OCI-LY7 (cell line): ENCODE results near the gene ATAD3B. TPM values are rescaled to one million over a fixed set of nuclear protein-coding genes. Genes with fewer than 3 reads are reported as not detected.
"Not testable (repeated sequence)": the region's sequence is repeated elsewhere in the genome, so short reads cannot be mapped to it uniquely, and the experiment has no call there.

Experiments used
- BruUV-seq: library from RNA; stranded (reverse); fragments of 400-500 nt; replicated peaks from 2 replicates; lab custom pipeline; 2021; lab: Mats Ljungman, UMichigan
- CTCF ChIA-PET: fragments of 300-600 bp; sonication (Branson Sonifier 250); formaldehyde crosslinking; loops from one replicate; lab custom pipeline; 2022; ENCODE audit warnings: antibody characterized with exemption; ENCODE audit not compliant: unreplicated experiment; lab: Charles Lee
- POLR2A ChIA-PET: fragments of 300-600 bp; sonication (Branson Sonifier 250); formaldehyde crosslinking; loops from one replicate; lab custom pipeline; 2022; ENCODE audit warnings: antibody characterized with exemption; lab: Charles Lee
- DNase-seq: peaks from one replicate; pipeline ENCODE4 v3.0.0-alpha.2; 2015; ENCODE audit warnings: low spot score
- H2AFZ ChIP-seq: fragments of 200-600 bp; sonication (generic), shearing (Covaris generic); 2 replicates; pipeline ENCODE4 v1.6.1; 2014; ENCODE audit warnings: mild to moderate bottlenecking, antibody characterized with exemption, low read length, moderate library complexity
- H3K27ac ChIP-seq: fragments of 200-600 bp; sonication (generic); 2 replicates; pipeline ENCODE4 v1.5.1; 2014; ENCODE audit warnings: mixed run types, low read depth, mild to moderate bottlenecking, moderate library complexity, low read length, inconsistent platforms; ENCODE audit not compliant: poor library complexity, severe bottlenecking
- H3K36me3 ChIP-seq: fragments of 200-600 bp; sonication (generic); 2 replicates; pipeline ENCODE4 v1.6.1; 2014; ENCODE audit warnings: mild to moderate bottlenecking, antibody characterized with exemption, low read length, moderate library complexity, mixed read lengths; ENCODE audit not compliant: insufficient read depth
- H3K4me1 ChIP-seq: fragments of 200-600 bp; sonication (generic); 2 replicates; pipeline ENCODE4 v1.5.1; 2014; ENCODE audit warnings: mild to moderate bottlenecking, low read length; ENCODE audit not compliant: insufficient read depth, poor library complexity, severe bottlenecking
- H3K4me2 ChIP-seq: fragments of 200-600 bp; sonication (generic); 2 replicates; pipeline ENCODE4 v1.6.1; 2014; ENCODE audit warnings: mild to moderate bottlenecking, low read length
- H3K4me3 ChIP-seq: fragments of 200-600 bp; sonication (generic); 2 replicates; pipeline ENCODE4 v1.5.1; 2014; ENCODE audit warnings: mild to moderate bottlenecking, low read depth, low read length; ENCODE audit not compliant: poor library complexity, severe bottlenecking
- H3K79me2 ChIP-seq: fragments of 200-600 bp; sonication (generic); 2 replicates; pipeline ENCODE4 v1.6.1; 2016; ENCODE audit warnings: low read depth, mild to moderate bottlenecking, low read length, moderate library complexity, mixed read lengths; ENCODE audit not compliant: insufficient read depth
- H3K9me2 ChIP-seq: fragments of 200-600 bp; sonication (generic); 2 replicates; pipeline ENCODE4 v1.6.1; 2016; ENCODE audit warnings: mild to moderate bottlenecking, low read length, mixed read lengths; ENCODE audit not compliant: insufficient read depth
- H3K9me3 ChIP-seq: fragments of 200-600 bp; sonication (generic); 2 replicates; pipeline ENCODE4 v1.6.1; 2014; ENCODE audit warnings: mild to moderate bottlenecking, mixed run types, low read length, mixed read lengths
- H4K20me1 ChIP-seq: fragments of 200-600 bp; sonication (generic); 2 replicates; pipeline ENCODE4 v1.6.1; 2014; ENCODE audit warnings: mild to moderate bottlenecking, antibody characterized with exemption, low read length, moderate library complexity, mixed read lengths; ENCODE audit not compliant: insufficient read depth
- EZH2phosphoT487 ChIP-seq: fragments of 200-600 bp; sonication (generic); IDR thresholded peaks from 2 replicates; pipeline ENCODE4 v1.6.1; 2018; ENCODE audit warnings: low read depth, borderline replicate concordance, mild to moderate bottlenecking, mixed run types, antibody characterized with exemption, low read length, moderate library complexity, mixed read lengths
- intact Hi-C: fragments of 100-400 bp; cut with micrococcal nuclease; formaldehyde crosslinking; loops from one replicate; pipeline ENCODE4 v1.10.0; 2022; ENCODE audit not compliant: unreplicated experiment
- total RNA-seq, 2 experiments: library from RNA; depleted of rRNA in 1 of 2; stranded (reverse); fragments of >200 nt in 1 of 2; shearing (Covaris generic) in 1 of 2; gene quantifications; 2 replicates each; pipeline ENCODE4 v1.2.3, GENCODE V29; 2014 to 2022
- TF ChIP-seq, protein P1 (sequence below): fragments of 200-600 bp; sonication (generic); conservative IDR thresholded peaks from 2 replicates; pipeline ENCODE4 v1.5.1; 2014; ENCODE audit warnings: mild to moderate bottlenecking, antibody characterized with exemption, low read length, moderate library complexity, mixed read lengths

ATAD3B gene
- total RNA-seq, 2 experiments from 2014 or later: 54.9 to 62.4 TPM

GRCh38 chr1:1427106-1427819 is 44.3 kb upstream of the ATAD3B start:
- TF ChIP-seq, protein P1, sequence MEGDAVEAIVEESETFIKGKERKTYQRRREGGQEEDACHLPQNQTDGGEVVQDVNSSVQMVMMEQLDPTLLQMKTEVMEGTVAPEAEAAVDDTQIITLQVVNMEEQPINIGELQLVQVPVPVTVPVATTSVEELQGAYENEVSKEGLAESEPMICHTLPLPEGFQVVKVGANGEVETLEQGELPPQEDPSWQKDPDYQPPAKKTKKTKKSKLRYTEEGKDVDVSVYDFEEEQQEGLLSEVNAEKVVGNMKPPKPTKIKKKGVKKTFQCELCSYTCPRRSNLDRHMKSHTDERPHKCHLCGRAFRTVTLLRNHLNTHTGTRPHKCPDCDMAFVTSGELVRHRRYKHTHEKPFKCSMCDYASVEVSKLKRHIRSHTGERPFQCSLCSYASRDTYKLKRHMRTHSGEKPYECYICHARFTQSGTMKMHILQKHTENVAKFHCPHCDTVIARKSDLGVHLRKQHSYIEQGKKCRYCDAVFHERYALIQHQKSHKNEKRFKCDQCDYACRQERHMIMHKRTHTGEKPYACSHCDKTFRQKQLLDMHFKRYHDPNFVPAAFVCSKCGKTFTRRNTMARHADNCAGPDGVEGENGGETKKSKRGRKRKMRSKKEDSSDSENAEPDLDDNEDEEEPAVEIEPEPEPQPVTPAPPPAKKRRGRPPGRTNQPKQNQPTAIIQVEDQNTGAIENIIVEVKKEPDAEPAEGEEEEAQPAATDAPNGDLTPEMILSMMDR: no peak
- no peak for TF ChIP-seq EZH2phosphoT487
- Histone ChIP-seq H3K4me2 (no peak overlapping the region), H3K79me2 (no peaks in the 10 kb centered on the region), H3K9me3 (no peaks in the 10 kb centered on the region), H3K4me3 (no peak overlapping the region), H3K36me3 (no peaks in the 10 kb centered on the region), H3K9me2 (no peaks in the 10 kb centered on the region), H3K4me1 (no peaks in the 10 kb centered on the region), H2AFZ (no peak overlapping the region), H3K27ac (no peak overlapping the region), H4K20me1 (no peaks in the 10 kb centered on the region)
- ChIA-PET CTCF (no interaction called here), POLR2A (no interaction called here)
- BruUV-seq: no TSS peak
- intact Hi-C loops: no loop called here
- no peak for DNase-seq

DNA sequence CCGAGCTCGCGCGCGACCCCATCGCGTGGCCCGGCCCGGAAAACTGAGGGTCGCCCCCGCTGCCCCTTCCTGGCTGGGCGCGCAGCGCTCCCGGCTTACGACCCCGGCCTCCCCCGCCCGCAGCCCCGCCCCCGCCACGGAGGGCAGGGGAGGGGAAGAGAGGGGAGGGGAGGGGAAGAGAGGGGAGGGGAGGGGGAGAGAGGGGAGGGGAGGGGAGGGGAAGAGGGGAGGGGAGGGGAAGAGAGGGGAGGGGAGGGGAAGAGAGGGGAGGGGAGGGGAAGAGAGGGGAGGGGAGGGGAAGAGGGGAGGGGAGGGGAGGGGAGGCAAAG is 43.8 kb upstream of the ATAD3B start:
- intact Hi-C loops: no loop called here
- H3K4me3 ChIP-seq: no peak overlapping the region
- no peaks in the 10 kb centered on the region for H3K4me1 ChIP-seq
- H4K20me1 ChIP-seq: no peaks in the 10 kb centered on the region
- H3K4me2 ChIP-seq: no peak overlapping the region
- no peaks in the 10 kb centered on the region for H3K9me2 ChIP-seq
- BruUV-seq: no TSS peak
- TF ChIP-seq, protein P1: no peak
- no peak for TF ChIP-seq EZH2phosphoT487
- ChIA-PET POLR2A (no interaction called here), CTCF (no interaction called here)
- H2AFZ ChIP-seq: no peak overlapping the region
- no peaks in the 10 kb centered on the region for H3K36me3 ChIP-seq
- no peak overlapping the region for H3K27ac ChIP-seq
- H3K9me3 ChIP-seq: no peaks in the 10 kb centered on the region
- no peaks in the 10 kb centered on the region for H3K79me2 ChIP-seq
- no peak for DNase-seq

GRCh38 chr1:1428174-1428573 is 43.4 kb upstream of the ATAD3B start:
- POLR2A ChIA-PET: no interaction called here
- intact Hi-C loops: no loop called here
- TF ChIP-seq, protein P1: no peak
- TF ChIP-seq EZH2phosphoT487: no peak
- no peaks in the 10 kb centered on the region for H4K20me1 ChIP-seq
- CTCF ChIA-PET: no interaction called here
- H3K36me3 ChIP-seq: no peaks in the 10 kb centered on the region
- H3K4me1 ChIP-seq: no peaks in the 10 kb centered on the region
- H3K4me2 ChIP-seq: no peak overlapping the region
- BruUV-seq: no TSS peak
- no peaks in the 10 kb centered on the region for H3K79me2 ChIP-seq
- no peak overlapping the region for H3K4me3 ChIP-seq
- H2AFZ ChIP-seq: no peak overlapping the region
- no peaks in the 10 kb centered on the region for H3K9me3 ChIP-seq
- H3K27ac ChIP-seq: no peak overlapping the region
- no peak for DNase-seq
- no peaks in the 10 kb centered on the region for H3K9me2 ChIP-seq

- CTCF ChIA-PET, H2AFZ ChIP-seq: not testable (repeated sequence)
- POLR2A ChIA-PET: interaction anchor here (0.7 kb wide), 1 partner anchor 24 kb away, joined by 3 read pairs; no protein-coding TSS in a partner anchor
Observed at GRCh38 chr1:1428967-1429366, 42.6 kb upstream of the ATAD3B start.

More at GRCh38 chr1:1428967-1429366, 42.6 kb upstream of the ATAD3B start:
- H3K4me1 ChIP-seq, H3K79me2 ChIP-seq, H3K4me3 ChIP-seq, DNase-seq, H3K27ac ChIP-seq, H3K4me2 ChIP-seq, H4K20me1 ChIP-seq, H3K9me2 ChIP-seq, H3K36me3 ChIP-seq, H3K9me3 ChIP-seq, BruUV-seq, intact Hi-C loops: not testable (repeated sequence)
